ENCODE measurements around the gene QRICH2.
"Not testable (repeated sequence)": the region's sequence is repeated elsewhere in the genome, so short reads cannot be mapped to it uniquely, and the experiment has no call there.

Gene QRICH2

DNA sequence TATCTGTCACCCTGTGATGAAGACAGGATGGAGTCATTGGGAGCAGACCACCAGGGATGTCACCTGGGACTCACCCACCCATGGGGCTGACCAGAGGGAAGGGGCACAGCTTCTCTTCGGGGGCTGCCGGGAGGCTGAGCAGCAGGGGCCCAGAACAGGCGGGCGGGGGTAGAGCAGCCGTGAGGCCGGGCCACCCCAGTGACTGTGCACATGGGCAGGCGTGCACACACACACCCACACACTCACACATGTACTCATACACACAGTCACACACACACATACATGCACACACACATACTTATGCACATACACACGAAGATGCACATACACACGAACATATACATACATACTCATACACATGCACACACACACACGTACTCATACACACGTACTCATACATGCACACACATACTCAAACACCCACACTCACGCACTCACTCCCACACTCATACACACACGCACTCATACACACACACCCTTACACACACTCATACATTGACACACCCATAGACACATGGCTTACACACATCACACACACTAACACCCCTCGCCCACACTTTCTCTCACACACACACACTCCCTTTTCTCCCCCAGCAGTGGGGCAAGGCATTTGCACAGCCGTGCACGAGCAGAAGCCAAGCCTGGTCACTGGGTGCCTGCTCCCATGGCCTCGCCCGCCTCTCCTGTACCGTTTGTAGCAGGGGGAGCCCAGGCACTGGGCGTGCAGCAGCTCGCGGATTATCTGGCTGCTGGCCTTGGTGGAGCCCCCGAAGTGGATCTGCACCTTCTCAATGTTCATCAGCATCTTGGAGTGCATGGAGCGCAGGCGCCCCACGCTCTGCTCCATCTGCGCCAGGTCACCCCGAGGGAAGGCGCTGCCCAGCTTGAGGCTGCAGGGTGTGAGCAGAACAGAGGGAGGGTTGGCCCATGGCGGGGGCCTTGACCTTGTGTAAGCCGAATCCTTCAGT, 30.5 kb downstream of the QRICH2 start:
- DNase-seq: no peak

DNA sequence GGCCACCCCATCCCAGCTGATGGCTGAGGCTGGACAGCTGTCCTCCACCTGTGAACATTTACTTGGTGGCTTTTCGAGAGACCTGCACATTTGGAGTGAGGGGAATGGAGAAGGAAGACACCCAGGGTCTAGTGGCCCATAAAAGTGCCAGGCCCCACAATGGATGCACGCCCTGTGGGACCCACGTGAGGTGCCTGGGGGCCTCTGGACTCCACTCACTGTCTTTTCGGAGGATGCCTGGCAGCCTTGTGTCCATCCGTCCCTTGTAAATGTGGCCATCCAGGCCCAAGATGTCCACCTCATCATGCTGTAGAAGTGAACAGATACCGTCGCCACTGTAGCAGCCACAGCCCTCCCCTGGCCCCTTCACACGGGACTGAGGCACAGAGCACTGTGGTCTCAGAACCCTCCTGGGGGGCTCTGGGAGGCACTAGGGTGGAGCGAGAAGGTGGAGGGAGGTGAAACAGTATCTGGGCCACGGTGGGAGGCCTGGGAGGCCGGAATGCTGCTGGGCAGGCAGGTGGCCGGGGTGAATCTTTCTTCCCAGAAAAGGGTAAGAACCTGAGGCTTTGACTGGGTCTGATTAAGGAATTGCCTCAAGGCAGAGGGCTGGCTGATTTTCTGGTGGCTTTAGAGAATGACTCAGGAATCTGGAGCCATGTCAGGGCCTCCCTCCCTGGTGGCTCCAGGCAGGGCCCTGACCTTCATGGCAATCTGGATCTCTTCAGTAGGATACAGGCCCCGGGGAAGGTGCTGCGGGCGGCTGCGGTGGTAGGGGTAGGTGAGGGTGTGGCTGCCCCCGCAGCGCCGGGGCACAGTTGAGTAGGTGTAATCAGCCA, 31.4 kb downstream of the QRICH2 start:
- no peak for DNase-seq

- no peak for DNase-seq
These were observed 32.0 kb downstream of the QRICH2 start for GRCh38 chr17:76276069-76276431.

- DNase-seq: no peak
These were observed 32.6 kb downstream of the QRICH2 start for GRCh38 chr17:76275382-76276068.

- DNase-seq: no peak
These were observed 33.7 kb downstream of the QRICH2 start for GRCh38 chr17:76274112-76274956.

GRCh38 chr17:76273445-76274111, 34.5 kb downstream of the QRICH2 start:
- no peak for DNase-seq

- DNase-seq: no peak
These were observed 35.3 kb downstream of the QRICH2 start for GRCh38 chr17:76272541-76273444.

DNA sequence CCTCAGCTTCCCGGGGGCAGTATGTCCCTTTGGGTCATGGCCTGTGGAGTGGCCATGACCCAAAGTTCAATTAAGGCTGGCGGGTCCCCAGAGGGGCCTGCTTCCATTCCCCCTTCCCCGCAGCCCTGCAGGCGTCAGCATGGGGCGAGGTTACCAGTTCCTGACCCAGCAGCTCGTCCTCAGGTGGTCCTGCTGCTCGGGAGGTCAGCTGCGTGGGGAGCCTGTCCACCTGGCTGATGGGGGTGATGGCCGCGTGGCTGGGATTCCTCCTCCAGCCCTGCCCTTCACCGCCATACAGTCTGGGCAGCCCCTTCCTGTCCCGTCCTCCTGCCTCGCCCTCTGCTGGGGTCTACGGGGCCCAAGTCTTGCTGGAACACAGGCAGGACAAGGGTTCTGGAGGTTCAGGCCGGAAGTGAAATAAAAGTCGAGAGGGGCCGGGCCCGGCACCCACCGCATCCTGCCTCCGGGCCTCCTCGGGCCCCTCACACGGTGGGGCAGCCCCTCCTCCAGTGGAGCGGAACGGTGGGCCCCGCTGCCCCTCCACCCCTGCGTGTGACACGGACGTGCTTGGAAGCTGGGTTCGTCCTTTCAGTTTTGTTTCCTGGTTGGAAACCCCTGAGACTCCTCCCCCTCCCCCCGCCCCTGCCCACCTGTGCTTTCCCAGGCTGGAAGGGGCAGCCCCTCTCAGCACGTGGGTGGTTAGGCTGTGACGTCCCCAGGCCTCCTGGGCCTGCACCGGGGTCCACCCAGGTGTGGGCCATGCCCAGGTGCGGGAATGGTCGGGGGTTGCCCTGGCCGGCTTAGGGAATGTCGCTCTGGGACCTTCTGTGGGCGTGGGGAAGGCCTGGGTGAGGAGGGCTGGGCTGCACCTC, 36.2 kb downstream of the QRICH2 start:
- DNase-seq: no peak

DNA sequence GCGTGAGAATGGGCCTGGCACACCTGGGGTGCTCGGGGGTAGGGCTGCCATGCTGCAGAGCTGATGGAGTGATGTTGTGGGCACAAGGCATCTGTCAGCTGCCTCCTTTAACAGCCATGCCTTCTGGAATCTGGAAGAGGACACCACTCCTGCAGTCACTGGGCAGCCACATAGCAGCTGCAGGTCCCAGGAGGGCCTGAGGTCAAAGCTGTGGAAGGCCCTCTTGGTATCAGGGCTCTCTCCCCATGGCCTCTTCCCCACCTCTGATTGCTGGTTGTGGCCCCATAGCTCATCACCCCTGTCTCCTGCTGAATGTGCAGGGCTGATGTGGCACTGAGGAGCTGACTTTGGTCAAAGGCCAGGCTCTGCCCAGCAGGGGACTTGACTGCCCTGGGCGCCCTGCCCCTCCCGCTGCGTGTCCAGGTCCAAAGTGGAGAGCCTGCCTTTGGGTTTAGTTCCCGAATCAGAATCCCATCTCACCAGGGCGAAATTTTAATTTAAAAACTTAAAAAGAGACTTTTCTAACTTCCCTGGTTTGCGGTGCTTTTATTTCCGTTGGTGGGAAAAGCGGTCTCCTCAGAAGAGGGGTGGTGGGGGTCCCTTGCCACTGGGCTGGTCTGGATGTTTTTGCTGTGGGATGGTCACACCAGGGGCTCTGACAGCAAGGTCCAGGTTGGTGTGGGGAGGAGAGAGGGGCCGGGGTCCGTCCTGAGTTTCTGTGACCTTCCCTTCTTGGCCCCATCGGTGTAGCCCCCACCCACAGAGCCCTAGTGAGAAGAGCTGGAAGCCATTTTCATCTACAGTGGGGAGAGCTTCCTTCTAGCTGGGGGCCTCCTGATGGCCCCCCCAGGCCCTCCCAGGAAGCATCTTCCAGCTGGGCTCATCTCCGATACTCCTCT, 37.1 kb downstream of the QRICH2 start:
- DNase-seq: no peak

- DNase-seq: no peak
These were observed 37.9 kb downstream of the QRICH2 start for GRCh38 chr17:76270127-76270592.

DNA sequence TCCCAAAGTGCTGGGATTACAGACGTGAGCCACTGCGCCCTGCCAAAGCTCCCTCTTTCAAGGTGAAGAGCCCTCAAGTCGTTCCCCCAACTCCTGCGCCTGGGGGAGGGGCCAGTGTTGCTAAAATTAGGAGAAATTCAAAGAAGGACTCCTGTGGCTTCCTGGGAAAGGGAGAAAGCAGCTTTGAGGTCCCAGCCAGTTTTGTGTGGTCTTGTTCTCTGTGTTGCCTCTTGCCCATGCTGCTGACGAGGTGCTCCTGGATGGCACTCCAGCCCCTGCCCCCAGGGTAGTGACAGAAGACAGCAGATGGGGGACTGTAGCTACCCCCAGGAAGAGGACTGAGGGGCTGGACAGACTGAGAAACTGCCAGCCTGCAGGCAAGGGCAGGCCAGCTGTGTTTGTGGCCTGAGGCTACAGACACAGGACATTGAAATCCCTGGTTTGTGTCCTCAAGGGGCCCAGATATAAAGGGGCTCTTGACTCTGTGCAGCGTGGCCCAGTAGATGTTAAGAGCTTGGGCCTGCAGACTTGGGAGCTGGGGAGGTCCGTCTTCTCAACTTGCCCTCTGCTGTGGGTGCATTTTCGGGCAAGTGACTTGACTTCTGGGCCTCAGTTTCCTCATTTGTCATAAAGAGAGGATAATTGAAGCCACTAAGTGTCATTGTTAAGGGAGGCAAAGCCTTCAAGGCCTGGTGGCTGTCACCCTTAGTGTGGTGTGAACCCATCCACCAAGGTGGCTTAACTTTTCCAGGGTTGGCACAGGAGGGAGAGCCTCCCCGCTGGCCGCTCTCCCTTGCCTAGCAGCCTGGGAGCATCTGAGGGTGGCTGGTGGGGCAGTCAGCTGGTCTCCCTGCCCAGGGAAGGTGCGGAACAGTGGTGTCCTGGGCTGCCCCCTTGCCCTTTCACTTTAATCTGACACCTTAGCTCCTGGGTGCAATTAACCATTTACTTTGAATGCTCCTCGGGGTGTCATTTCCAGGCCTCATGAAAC, 38.8 kb downstream of the QRICH2 start:
- no peak for DNase-seq

GRCh38 chr17:76268015-76268749, 39.9 kb downstream of the QRICH2 start:
- no peak for DNase-seq

DNA sequence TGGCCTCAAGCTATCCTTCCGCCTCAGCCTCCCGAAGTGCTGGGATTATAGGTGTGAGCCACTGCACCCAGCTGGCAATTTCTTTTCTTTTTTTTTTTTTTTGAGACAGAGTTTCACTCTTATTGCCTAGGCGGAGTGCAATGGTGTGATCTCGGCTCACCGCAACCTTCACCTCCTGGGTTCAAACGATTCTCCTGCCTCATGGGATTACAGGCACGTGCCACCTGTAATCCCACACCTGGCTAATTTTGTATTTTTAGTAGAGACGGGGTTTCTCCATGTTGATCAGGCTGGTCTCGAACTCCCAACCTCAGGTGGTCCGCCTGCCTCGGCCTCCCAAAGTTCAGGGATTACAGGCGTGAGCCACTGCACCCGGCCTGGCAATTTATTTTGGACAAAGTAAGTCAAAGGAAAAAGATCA, 40.5 kb downstream of the QRICH2 start:
- not testable (repeated sequence) for DNase-seq

GRCh38 chr17:76267051-76267576, 41.0 kb downstream of the QRICH2 start:
- DNase-seq: no peak

- DNase-seq: no peak
These were observed 41.7 kb downstream of the QRICH2 start for GRCh38 chr17:76266244-76266938.
